Upper lobe of left lung (tissue), 6 donors: ENCODE results near the gene BTN3A1. TPM values are rescaled to one million over a fixed set of nuclear protein-coding genes. Genes with fewer than 3 reads are reported as not detected.

ENCODE experiments used
- ATAC-seq, 2 donors: fragments of 200-7000 bp; cut with Tn5 transposase; one replicate each; pipeline ENCODE4 v1.9.1; 2022; ENCODE audit warnings: mild to moderate bottlenecking in 2 of 2, moderate library complexity in 2 of 2; ENCODE audit not compliant: low FRiP score in 2 of 2
- DNase-seq, 2 donors: peaks; one replicate each; pipeline ENCODE4 v3.0.0-alpha.2; 2019 to 2020
- H3K27ac ChIP-seq, 4 donors: fragments of 200-600 bp; sonication (generic); one replicate each; pipeline ENCODE4 v1.5.1; 2016 to 2019
- H3K27me3 ChIP-seq, 4 donors: fragments of 200-600 bp; sonication (generic); one replicate each; pipeline ENCODE4 v1.5.1; 2017 to 2019
- H3K36me3 ChIP-seq, 4 donors: fragments of 200-600 bp; sonication (generic); one replicate each; pipeline ENCODE4 v1.5.1; 2016 to 2019
- H3K4me1 ChIP-seq, 4 donors: fragments of 200-600 bp; sonication (generic); one replicate each; pipeline ENCODE4 v1.5.1; 2018 to 2019
- H3K4me3 ChIP-seq, 4 donors: fragments of 200-600 bp; sonication (generic); one replicate each; pipeline ENCODE4 v1.5.1; 2017 to 2019; ENCODE audit warnings: mild to moderate bottlenecking in 2 of 4, moderate library complexity in 1 of 4
- H3K9me3 ChIP-seq, 4 donors: fragments of 200-600 bp; sonication (generic); one replicate each; pipeline ENCODE4 v1.5.1; 2018 to 2019
- CTCF ChIP-seq, 6 experiments: fragments of 450-650 bp in 4 of 6; fragments of 200-600 bp in 2 of 6; sonication (generic) in 2 of 6; IDR thresholded peaks; one replicate each; pipeline ENCODE4 v1.5.1; 2016 to 2019; ENCODE audit warnings: antibody characterized with exemption in 6 of 6
- EP300 ChIP-seq, 4 donors: sonication (generic); formaldehyde crosslinking; IDR thresholded peaks; one replicate each; pipeline ENCODE4 v1.5.1; 2017; ENCODE audit warnings: antibody characterized with exemption in 4 of 4, control low read depth in 2 of 4
- POLR2A ChIP-seq, 4 donors: fragments of 450-650 bp; IDR thresholded peaks; one replicate each; pipeline ENCODE4 v1.5.1; 2016 to 2017; ENCODE audit warnings: antibody characterized with exemption in 4 of 4, mild to moderate bottlenecking in 2 of 4
- POLR2AphosphoS5 ChIP-seq, 2 donors: sonication (generic); formaldehyde crosslinking; IDR thresholded peaks; one replicate each; pipeline ENCODE4 v1.5.1; 2017; ENCODE audit warnings: antibody characterized with exemption in 2 of 2
- whole genome bisulfite sequencing, 2 donors: methylation state at CpG; one replicate each; pipeline ENCODE4 v1.1.5; 2017 to 2018; 5-methylcytosine and 5-hydroxymethylcytosine counted together
- total RNA-seq, 6 donors: library from RNA; depleted of rRNA in 4 of 6; stranded (reverse); fragments of >200 nt in 4 of 6; gene quantifications; one replicate each; pipeline versions ENCODE4 v1.1.0 to v1.2.1, GENCODE V29; 2016 to 2021
- donor health status: DM: no; HTN: no; CAD: no; lungs with moderate emphysema.
- donor health status: DM: no; HTN: yes; CAD: no; lungs with severe emphysema.

The BTN3A1 gene
- total RNA-seq, 6 donors from 2014 or later, result 24.9 to 55.8 (median 34.6) TPM

GRCh38 chr6:26441977-26442376 is 39.9 kb downstream of the BTN3A1 start:
- Histone ChIP-seq H3K4me1 (peaks cover 21 to 33% (median 30%) of the 10 kb centered on the region in 4 donors), H3K9me3 (no peaks in the 10 kb centered on the region), H3K4me3 (peak overlapping the region in 3 of 4 donors; percentile 51 to 67 (median 61)), H3K27ac (peak overlapping the region in 2 of 4 donors; percentile 75 to 90), H3K27me3 (no peaks in the 10 kb centered on the region), H3K36me3 (peaks cover 0 to 11% (median 0%) of the 10 kb centered on the region in 4 donors)
- TF ChIP-seq POLR2A (IDR thresholded peaks at IDR 0.05), result no peak
- TF ChIP-seq EP300 (IDR thresholded peaks at IDR 0.05), result no peak
- TF ChIP-seq POLR2AphosphoS5 (IDR thresholded peaks at IDR 0.05), result no peak
- TF ChIP-seq CTCF (IDR thresholded peaks at IDR 0.05), result no peak
- DNase-seq, result no peak
- 40 to 64% methylated on average over 5 of the region's 5 CpGs for WGBS, 2 donors
- ATAC-seq, result no peak

GRCh38 chr6:26445934-26446667 is 44.0 kb downstream of the BTN3A1 start:
- WGBS, 2 donors, result 67 to 80% methylated on average over 4 to 5 of the region's 5 CpGs
- ATAC-seq (no peak), DNase-seq (no peak)
- peaks cover 14 to 31% (median 22%) of the 10 kb centered on the region in 4 donors for H3K4me1 ChIP-seq
- H3K27ac ChIP-seq, result peak overlapping the region in 3 of 4 donors; percentile 53 to 62 (median 54)
- no peak overlapping the region for H3K4me3 ChIP-seq
- TF ChIP-seq EP300 (IDR thresholded peaks at IDR 0.05), result no peak
- TF ChIP-seq POLR2AphosphoS5 (IDR thresholded peaks at IDR 0.05), result no peak
- no peaks in the 10 kb centered on the region for H3K9me3 ChIP-seq
- peaks cover 4 to 30% (median 9%) of the 10 kb centered on the region in 4 donors for H3K36me3 ChIP-seq
- H3K27me3 ChIP-seq, result no peaks in the 10 kb centered on the region

GRCh38 chr6:26447257-26447656 is 45.2 kb downstream of the BTN3A1 start:
- Histone ChIP-seq H3K27me3 (no peaks in the 10 kb centered on the region), H3K36me3 (peaks cover 4 to 30% (median 11%) of the 10 kb centered on the region in 4 donors), H3K27ac (peak overlapping the region in 1 of 4 donors; percentile 34), H3K9me3 (no peaks in the 10 kb centered on the region), H3K4me1 (peaks cover 8 to 25% (median 13%) of the 10 kb centered on the region in 4 donors), H3K4me3 (no peak overlapping the region)
- no peak for TF ChIP-seq CTCF (IDR thresholded peaks at IDR 0.05)
- no peak for TF ChIP-seq POLR2A (IDR thresholded peaks at IDR 0.05)
- no peak for TF ChIP-seq EP300 (IDR thresholded peaks at IDR 0.05)
- no peak for TF ChIP-seq POLR2AphosphoS5 (IDR thresholded peaks at IDR 0.05)
- DNase-seq (no peak), ATAC-seq (no peak)
- WGBS, 2 donors, result 84 to 88% methylated on average over 5 of the region's 5 CpGs

GRCh38 chr6:26450240-26450639 is 48.2 kb downstream of the BTN3A1 start:
- TF ChIP-seq POLR2A (IDR thresholded peaks at IDR 0.05), result no peak
- TF ChIP-seq EP300 (IDR thresholded peaks at IDR 0.05), result no peak
- no peak for TF ChIP-seq CTCF (IDR thresholded peaks at IDR 0.05)
- TF ChIP-seq POLR2AphosphoS5 (IDR thresholded peaks at IDR 0.05), result no peak
- H3K4me3 ChIP-seq, result no peak overlapping the region
- ATAC-seq (no peak), DNase-seq (no peak)
- no peaks in the 10 kb centered on the region for H3K9me3 ChIP-seq
- H3K27me3 ChIP-seq, result no peaks in the 10 kb centered on the region
- 96% methylated on average over 3 of the region's 3 CpGs for WGBS, 2 donors
- H3K27ac ChIP-seq, result no peak overlapping the region
- H3K4me1 ChIP-seq, result peaks cover 0 to 19% (median 12%) of the 10 kb centered on the region in 4 donors
- H3K36me3 ChIP-seq, result peaks cover 4 to 24% (median 11%) of the 10 kb centered on the region in 4 donors

- ATAC-seq (no peak), DNase-seq (no peak)
- Histone ChIP-seq H3K9me3 (no peaks in the 10 kb centered on the region), H3K4me3 (no peak overlapping the region), H3K27ac (no peak overlapping the region), H3K36me3 (peaks cover 4 to 18% (median 9%) of the 10 kb centered on the region in 4 donors), H3K4me1 (peaks cover 7 to 11% (median 8%) of the 10 kb centered on the region in 4 donors), H3K27me3 (no peaks in the 10 kb centered on the region)
- 67 to 95% methylated on average over 1 of the region's 1 CpG for WGBS, 2 donors
- TF ChIP-seq EP300 (IDR thresholded peaks at IDR 0.05), result no peak
- TF ChIP-seq CTCF (IDR thresholded peaks at IDR 0.05), result no peak
- TF ChIP-seq POLR2AphosphoS5 (IDR thresholded peaks at IDR 0.05), result no peak
- TF ChIP-seq POLR2A (IDR thresholded peaks at IDR 0.05), result no peak
These were observed 50.7 kb downstream of the BTN3A1 start for GRCh38 chr6:26452631-26453235.
